HEK293T (cell line): Measurements from ENCODE around the gene TACC2.

ENCODE experiments used
- BHLHE40 ChIP-seq: fragments of 450-650 bp; IDR thresholded peaks from 2 replicates; pipeline ENCODE4 v1.6.1; 2016; ENCODE audit warnings: mild to moderate bottlenecking, moderate library complexity, borderline replicate concordance
- FOXK2 ChIP-seq: fragments of 450-650 bp; IDR thresholded peaks from 2 replicates; pipeline ENCODE4 v1.6.1; 2016; ENCODE audit warnings: mild to moderate bottlenecking
- LEF1 ChIP-seq: fragments of 450-650 bp; IDR thresholded peaks from 2 replicates; pipeline ENCODE4 v1.6.1; 2017; ENCODE audit warnings: mild to moderate bottlenecking, borderline replicate concordance
- NFRKB ChIP-seq: fragments of 450-650 bp; IDR thresholded peaks from 2 replicates; pipeline ENCODE4 v1.6.1; 2016; ENCODE audit warnings: mild to moderate bottlenecking, moderate library complexity
- SP1 ChIP-seq: fragments of 450-650 bp; IDR thresholded peaks from 2 replicates; pipeline ENCODE4 v1.6.1; 2017

DNA sequence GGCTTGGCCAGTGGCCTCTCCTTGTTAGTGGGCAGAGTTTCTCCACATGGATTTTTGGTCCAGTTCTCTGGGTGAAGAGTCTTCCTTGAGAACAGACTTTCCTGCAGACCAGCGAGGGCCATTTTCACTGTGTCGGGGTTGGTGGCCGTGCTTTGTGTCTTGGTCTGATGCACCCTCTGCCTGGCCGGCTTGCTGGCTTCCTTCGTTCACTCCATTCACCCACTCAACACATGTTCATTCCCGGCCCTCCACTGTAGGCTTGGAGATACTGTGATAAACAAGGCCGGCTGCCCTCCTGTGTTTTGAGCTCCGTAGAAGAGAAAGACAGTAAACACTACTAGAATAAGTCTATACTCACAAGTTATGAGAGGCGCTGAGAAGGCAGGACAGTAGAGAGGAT lies 205.3 kb downstream of the TACC2 start:
- TF ChIP-seq BHLHE40 = no peak
- TF ChIP-seq FOXK2 = no peak
- no peak for TF ChIP-seq NFRKB
- no peak for TF ChIP-seq SP1
- no peak for TF ChIP-seq LEF1
